GM12891 (cell line): ENCODE measurements around the gene GRAP2.

Source experiments
- PAX5 ChIP-seq: IDR thresholded peaks from 2 replicates; pipeline ENCODE4 v1.6.1; 2011; ENCODE audit warnings: low read length, moderate library complexity, mild to moderate bottlenecking; ENCODE audit not compliant: insufficient read depth, severe bottlenecking
- POLR2A ChIP-seq: IDR thresholded peaks from 2 replicates; pipeline ENCODE4 v1.6.1; 2011; ENCODE audit warnings: low read depth, low read length, control low read depth
- POLR2AphosphoS5 ChIP-seq: IDR thresholded peaks from 2 replicates; pipeline ENCODE4 v1.6.1; 2011; ENCODE audit warnings: low read depth, low read length, control low read depth
- SPI1 ChIP-seq: IDR thresholded peaks from 2 replicates; pipeline ENCODE4 v1.6.1; 2011; ENCODE audit warnings: low read depth, low read length, control low read depth
- TAF1 ChIP-seq: IDR thresholded peaks from 2 replicates; pipeline ENCODE4 v1.6.1; 2011; ENCODE audit warnings: low read depth, low read length, control low read depth

- no peak for TF ChIP-seq POLR2AphosphoS5
- TF ChIP-seq POLR2A = no peak
- TF ChIP-seq TAF1 = no peak
- no peak for TF ChIP-seq SPI1
- TF ChIP-seq PAX5 = no peak
These were observed 10.2 kb downstream of the GRAP2 start for GRCh38 chr22:39910876-39911613.
